SKM-1 treated with dmso at 0.1 percent for 144 hours (cell line): Measurements from ENCODE around the gene CAMKK2.
"Not testable (repeated sequence)": the region's sequence is repeated elsewhere in the genome, so short reads cannot be mapped to it uniquely, and the experiment has no call there.

Experiments
- DNase-seq: peaks from one replicate; lab custom pipeline; 2025; ENCODE audit not compliant: unreplicated experiment; lab: John Stamatoyannopoulos, UW

The CAMKK2 gene

GRCh38 chr12:121296618-121297434 lies at the start of gene CAMKK2:
CAMKK2 (minus strand) TSS chr12:121296709; CDS start chr12:121274526, 22,183 bp downstream.
- peak; percentile 43 for DNase-seq

DNA sequence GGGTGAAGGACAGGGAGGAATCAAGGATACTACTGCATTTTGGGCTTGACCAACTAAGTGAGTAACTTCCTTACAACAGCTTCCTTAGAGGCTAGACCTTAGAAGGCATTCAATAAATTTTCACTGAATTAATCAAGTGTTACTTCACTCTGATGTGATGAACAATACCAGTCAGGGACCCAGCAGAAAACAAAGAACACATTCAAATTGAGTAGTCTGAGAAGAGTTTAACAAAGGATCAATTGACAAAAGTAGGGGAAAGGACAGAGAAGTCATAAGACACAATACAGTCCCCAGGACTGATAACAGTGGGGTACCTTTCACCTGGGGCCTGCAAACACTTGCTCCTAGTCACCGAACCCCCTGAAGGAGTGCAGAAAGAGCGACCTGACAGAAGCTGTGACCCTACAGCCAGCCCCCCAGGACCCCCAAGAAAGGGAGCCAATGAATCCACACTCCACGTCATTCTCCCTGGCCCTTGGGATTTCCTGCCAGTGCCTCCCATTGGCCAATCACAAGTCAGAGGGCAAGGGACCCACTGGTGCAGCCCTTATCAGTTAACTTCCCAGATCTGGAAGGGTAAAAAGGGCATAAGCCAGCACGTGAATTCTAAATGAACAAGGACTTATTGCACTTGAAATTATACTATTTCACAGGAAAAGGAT lies 48.8 kb upstream of the CAMKK2 start:
- DNase-seq: no peak

- DNase-seq: no peak
These were observed 48.0 kb upstream of the CAMKK2 start for GRCh38 chr12:121344506-121344905.

GRCh38 chr12:121337416-121337815 lies 40.9 kb upstream of the CAMKK2 start:
- DNase-seq: no peak

- peak; percentile 40 for DNase-seq
These were observed 38.2 kb upstream of the CAMKK2 start for GRCh38 chr12:121334513-121335343.

GRCh38 chr12:121333747-121334146 lies 37.2 kb upstream of the CAMKK2 start:
- DNase-seq: no peak

DNA sequence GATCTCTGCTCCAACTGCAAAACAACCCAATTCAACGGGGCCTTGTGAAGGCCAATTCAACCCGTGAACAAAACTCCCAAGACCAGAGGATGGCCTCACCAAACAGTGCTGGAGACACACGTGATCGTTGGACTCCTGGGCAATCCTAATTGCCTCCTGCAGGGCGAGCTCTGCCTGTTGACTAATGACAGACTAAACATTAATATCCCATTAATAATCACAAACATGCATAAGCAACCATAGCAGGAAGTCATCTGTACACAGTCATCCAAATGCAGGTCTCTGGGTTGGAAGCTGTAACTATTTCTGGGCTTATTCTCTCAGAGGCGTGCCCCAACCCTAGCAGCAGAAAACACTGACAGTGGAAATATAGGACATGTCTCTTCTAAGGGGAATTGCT lies 34.7 kb upstream of the CAMKK2 start:
- no peak for DNase-seq

DNA sequence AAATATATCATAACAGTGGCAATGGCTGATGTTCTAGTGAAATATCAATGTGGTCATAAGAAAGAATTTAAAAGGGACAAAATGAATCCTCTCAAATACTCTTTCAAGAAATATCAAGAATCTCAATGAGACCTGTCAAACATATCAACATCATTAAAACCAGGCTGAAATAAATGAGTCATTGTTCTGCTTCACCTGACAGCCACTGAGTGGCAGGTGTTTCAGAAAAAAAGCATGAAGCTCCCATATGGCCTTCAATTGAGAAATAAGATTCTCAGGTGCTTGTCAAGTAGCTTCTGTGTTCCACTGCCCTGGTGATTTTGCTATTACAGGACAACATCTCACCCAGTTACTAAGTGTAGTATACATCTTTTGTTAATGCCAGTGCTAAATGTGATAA lies 34.2 kb upstream of the CAMKK2 start:
- DNase-seq: no peak

GRCh38 chr12:121330195-121330594 lies 33.7 kb upstream of the CAMKK2 start:
- no peak for DNase-seq

DNA sequence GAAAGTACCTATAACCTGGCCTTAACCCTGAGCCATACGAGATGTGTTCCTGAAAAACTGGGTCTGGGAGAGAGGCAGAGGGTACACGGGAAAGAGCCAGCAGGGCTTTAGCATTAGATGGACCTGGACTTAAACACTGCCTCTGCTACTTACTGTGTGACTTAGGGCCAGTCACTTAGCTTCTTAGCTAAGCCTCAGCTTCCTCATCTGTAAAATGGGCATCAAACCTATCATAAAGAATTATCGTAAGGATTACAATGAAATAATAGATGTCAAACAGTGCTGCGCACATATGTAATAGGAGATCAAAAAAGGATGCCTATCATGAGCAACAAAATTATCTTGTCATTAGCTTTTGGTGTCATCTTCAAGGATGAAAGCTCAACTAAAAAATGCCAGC lies 32.1 kb upstream of the CAMKK2 start:
- DNase-seq: no peak

- DNase-seq: no peak
These were observed 30.6 kb upstream of the CAMKK2 start for GRCh38 chr12:121326996-121327674.

- no peak for DNase-seq
These were observed 29.4 kb upstream of the CAMKK2 start for GRCh38 chr12:121325922-121326396.

GRCh38 chr12:121323908-121324307 lies 27.4 kb upstream of the CAMKK2 start:
- no peak for DNase-seq

- DNase-seq: no peak
These were observed 21.6 kb upstream of the CAMKK2 start for GRCh38 chr12:121318121-121318520.

GRCh38 chr12:121314431-121314830 lies 17.9 kb upstream of the CAMKK2 start:
- DNase-seq: peak; percentile 3

DNA sequence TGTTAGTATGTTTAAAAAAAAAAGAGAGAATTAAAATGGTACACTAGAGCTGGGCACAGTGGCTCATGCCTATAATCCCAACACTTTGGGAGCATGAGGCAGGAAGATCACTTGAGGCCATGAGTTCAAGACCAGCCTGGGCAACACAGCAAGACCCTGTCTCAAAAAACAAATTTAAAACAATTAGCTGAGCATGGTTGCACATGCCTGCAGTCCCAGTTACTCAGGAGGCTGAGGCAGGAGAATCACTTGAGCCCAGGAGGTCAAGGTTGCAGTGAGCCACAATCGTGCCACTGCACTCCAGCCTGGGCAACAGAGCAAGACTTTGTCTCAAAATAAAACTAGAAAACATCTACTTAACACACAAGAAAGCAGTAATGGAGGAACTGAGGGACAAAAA lies 13.7 kb upstream of the CAMKK2 start:
- not testable (repeated sequence) for DNase-seq

- not testable (repeated sequence) for DNase-seq
These were observed 10.9 kb upstream of the CAMKK2 start for GRCh38 chr12:121307397-121307796.

DNA sequence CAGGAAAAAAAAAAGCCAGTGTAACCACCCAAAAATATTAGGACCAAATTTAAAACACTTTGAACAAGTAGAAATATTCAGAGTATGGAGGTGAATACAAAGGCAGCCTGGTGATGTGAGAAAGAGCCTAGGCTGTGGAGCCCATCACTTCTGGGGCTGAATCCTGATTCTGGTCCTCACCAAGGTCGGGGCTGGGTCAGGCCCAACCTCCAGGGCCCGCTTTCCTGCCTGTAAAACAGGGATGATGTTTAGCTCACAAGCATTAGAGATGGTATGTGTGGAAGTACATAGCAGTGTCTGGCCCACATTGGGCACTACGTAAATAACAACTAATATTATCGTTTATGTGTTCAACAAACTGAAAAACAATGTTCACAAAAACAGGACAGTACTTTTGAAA lies 7.8 kb upstream of the CAMKK2 start:
- no peak for DNase-seq

- no peak for DNase-seq
These were observed 5.4 kb upstream of the CAMKK2 start for GRCh38 chr12:121301876-121302275.

GRCh38 chr12:121300083-121300819 lies 3.7 kb upstream of the CAMKK2 start:
- DNase-seq: no peak
